ENCODE data around the gene ATAD1. TPM values are rescaled to one million over a fixed set of nuclear protein-coding genes. Genes with fewer than 3 reads are reported as not detected.

The ATAD1 gene
- total and polyA plus RNA-seq, 2 donors (not counting 1 experiment from before 2014, with no cell fraction given): 34.7 to 49.0 TPM

DNA sequence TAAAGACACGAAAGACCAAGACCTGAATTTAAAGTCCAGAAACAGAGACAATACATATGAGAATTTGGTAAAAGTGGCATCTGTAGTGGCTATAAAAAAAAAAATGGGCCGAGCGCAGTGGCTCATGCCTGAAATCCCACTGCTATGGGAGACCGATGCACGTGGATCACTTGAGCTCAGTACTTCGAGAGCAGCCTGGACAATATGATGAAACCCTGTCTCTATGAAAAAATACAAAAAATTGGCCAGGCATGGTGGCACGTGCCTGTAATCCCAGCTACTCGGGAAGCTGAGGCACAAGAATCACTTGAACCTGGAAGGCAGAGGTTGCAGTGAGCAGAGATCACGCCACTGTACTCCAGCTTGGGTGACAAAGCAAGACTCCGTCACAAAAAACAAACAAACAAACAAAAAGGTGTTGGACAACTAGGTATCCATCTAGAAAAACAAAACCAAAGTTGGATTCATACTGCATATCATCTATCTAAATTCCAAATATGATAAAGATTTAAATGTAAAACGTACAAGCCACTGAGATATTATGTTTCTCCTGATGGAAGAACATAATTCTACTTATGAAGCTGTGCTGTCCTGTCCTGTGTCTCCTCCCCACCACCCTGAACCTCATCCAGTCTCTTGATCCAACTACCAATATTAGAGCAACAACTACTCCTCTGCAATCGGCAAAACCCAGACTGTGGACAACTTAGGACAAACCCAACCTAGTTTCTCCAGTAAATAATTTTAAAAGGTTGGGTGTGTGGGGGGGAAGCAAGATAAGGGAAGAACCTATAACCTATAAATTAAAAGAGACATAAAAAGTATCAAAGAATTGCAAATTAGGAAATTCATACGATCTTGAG is 53.7 kb downstream of the ATAD1 start:
- Histone ChIP-seq H3K4me3 (replicated peaks in 1 of 4; ENCODE audit: control extremely low read depth in 1 of 4, insufficient read depth in 1 of 4, low read depth in 3 of 4, low read length in 4 of 4) (no peak overlapping the region), H3K36me3 (ENCODE audit: control insufficient read depth, insufficient read depth, low read length) (no peaks in the 10 kb centered on the region), H3K4me1 (ENCODE audit: control insufficient read depth, extremely low read depth, insufficient read depth, low read length) (peaks cover 2% of the 10 kb centered on the region), H3K27ac (ENCODE audit: insufficient read depth, low read length) (no peak overlapping the region), H3K27me3 (ENCODE audit: control insufficient read depth, insufficient read depth, low read length) (no peaks in the 10 kb centered on the region), H3K9me3 (ENCODE audit: control insufficient read depth, insufficient read depth, low read depth, low read length) (no peaks in the 10 kb centered on the region), H3K4me2 (ENCODE audit: extremely low read depth, insufficient read depth, low read length) (no peak overlapping the region), H4K20me1 (ENCODE audit: control insufficient read depth, extremely low read depth, insufficient read depth, low read length) (no peaks in the 10 kb centered on the region), H3K79me2 (ENCODE audit: control insufficient read depth, insufficient read depth, low read length) (no peaks in the 10 kb centered on the region), H3K9ac (ENCODE audit: insufficient read depth, low read length) (no peak overlapping the region), H2AFZ (ENCODE audit: low read length) (no peak overlapping the region)
- TF ChIP-seq, protein P1, sequence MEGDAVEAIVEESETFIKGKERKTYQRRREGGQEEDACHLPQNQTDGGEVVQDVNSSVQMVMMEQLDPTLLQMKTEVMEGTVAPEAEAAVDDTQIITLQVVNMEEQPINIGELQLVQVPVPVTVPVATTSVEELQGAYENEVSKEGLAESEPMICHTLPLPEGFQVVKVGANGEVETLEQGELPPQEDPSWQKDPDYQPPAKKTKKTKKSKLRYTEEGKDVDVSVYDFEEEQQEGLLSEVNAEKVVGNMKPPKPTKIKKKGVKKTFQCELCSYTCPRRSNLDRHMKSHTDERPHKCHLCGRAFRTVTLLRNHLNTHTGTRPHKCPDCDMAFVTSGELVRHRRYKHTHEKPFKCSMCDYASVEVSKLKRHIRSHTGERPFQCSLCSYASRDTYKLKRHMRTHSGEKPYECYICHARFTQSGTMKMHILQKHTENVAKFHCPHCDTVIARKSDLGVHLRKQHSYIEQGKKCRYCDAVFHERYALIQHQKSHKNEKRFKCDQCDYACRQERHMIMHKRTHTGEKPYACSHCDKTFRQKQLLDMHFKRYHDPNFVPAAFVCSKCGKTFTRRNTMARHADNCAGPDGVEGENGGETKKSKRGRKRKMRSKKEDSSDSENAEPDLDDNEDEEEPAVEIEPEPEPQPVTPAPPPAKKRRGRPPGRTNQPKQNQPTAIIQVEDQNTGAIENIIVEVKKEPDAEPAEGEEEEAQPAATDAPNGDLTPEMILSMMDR (conservative IDR thresholded peaks at IDR 0.05 in 1 of 2, IDR thresholded peaks at IDR 0.05 in 1 of 2; ENCODE audit: low read depth in 1 of 2, low read length in 2 of 2): no peak
- no peak for TF ChIP-seq EZH2 (IDR thresholded peaks at IDR 0.05; ENCODE audit: low read length, missing control alignments)
- no peak for DNase-seq (ENCODE audit: low read depth in 2 of 2)

- no peaks in the 10 kb centered on the region for H3K9me3 ChIP-seq (ENCODE audit: control insufficient read depth, insufficient read depth, low read depth, low read length)
- H3K4me2 ChIP-seq (ENCODE audit: extremely low read depth, insufficient read depth, low read length): no peak overlapping the region
- no peak overlapping the region for H3K9ac ChIP-seq (ENCODE audit: insufficient read depth, low read length)
- no peak for DNase-seq (ENCODE audit: low read depth in 2 of 2)
- no peak overlapping the region for H3K27ac ChIP-seq (ENCODE audit: insufficient read depth, low read length)
- no peaks in the 10 kb centered on the region for H4K20me1 ChIP-seq (ENCODE audit: control insufficient read depth, extremely low read depth, insufficient read depth, low read length)
- peaks cover 2% of the 10 kb centered on the region for H3K4me1 ChIP-seq (ENCODE audit: control insufficient read depth, extremely low read depth, insufficient read depth, low read length)
- H2AFZ ChIP-seq (ENCODE audit: low read length): no peak overlapping the region
- H3K4me3 ChIP-seq (replicated peaks in 1 of 4; ENCODE audit: control extremely low read depth in 1 of 4, insufficient read depth in 1 of 4, low read depth in 3 of 4, low read length in 4 of 4): no peak overlapping the region
- TF ChIP-seq, protein P1 (conservative IDR thresholded peaks at IDR 0.05 in 1 of 2, IDR thresholded peaks at IDR 0.05 in 1 of 2; ENCODE audit: low read depth in 1 of 2, low read length in 2 of 2): no peak
- TF ChIP-seq EZH2 (IDR thresholded peaks at IDR 0.05; ENCODE audit: low read length, missing control alignments): no peak
- H3K36me3 ChIP-seq (ENCODE audit: control insufficient read depth, insufficient read depth, low read length): no peaks in the 10 kb centered on the region
- H3K79me2 ChIP-seq (ENCODE audit: control insufficient read depth, insufficient read depth, low read length): no peaks in the 10 kb centered on the region
- H3K27me3 ChIP-seq (ENCODE audit: control insufficient read depth, insufficient read depth, low read length): no peaks in the 10 kb centered on the region
Observed at GRCh38 chr10:87763086-87763861, 54.8 kb downstream of the ATAD1 start.

DNA sequence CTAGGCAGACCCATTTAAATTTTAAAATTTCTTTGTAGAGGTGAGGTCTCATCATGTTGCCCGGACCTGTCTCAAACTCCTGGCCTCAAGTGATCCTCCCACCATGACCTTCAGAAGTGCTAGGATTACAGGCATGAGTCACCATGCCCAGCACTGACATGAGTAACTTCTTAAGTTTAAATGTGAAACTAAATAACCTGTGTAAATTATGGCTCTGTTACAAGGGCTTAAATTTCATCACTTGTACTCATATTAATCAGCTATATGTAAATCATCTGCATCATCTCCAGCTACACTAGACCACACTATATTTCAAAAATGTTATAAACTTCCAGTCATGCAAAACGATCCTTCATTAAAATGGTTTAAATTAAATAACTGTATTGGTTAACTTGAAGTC is 56.1 kb downstream of the ATAD1 start:
- no peak overlapping the region for H2AFZ ChIP-seq (ENCODE audit: low read length)
- no peak overlapping the region for H3K4me2 ChIP-seq (ENCODE audit: extremely low read depth, insufficient read depth, low read length)
- DNase-seq (ENCODE audit: low read depth in 2 of 2): peak; percentile 75 to 79
- TF ChIP-seq, protein P1 (conservative IDR thresholded peaks at IDR 0.05 in 1 of 2, IDR thresholded peaks at IDR 0.05 in 1 of 2; ENCODE audit: low read depth in 1 of 2, low read length in 2 of 2): no peak
- TF ChIP-seq EZH2 (IDR thresholded peaks at IDR 0.05; ENCODE audit: low read length, missing control alignments): no peak
- peaks cover 2% of the 10 kb centered on the region for H3K4me1 ChIP-seq (ENCODE audit: control insufficient read depth, extremely low read depth, insufficient read depth, low read length)
- H3K79me2 ChIP-seq (ENCODE audit: control insufficient read depth, insufficient read depth, low read length): no peaks in the 10 kb centered on the region
- H3K27ac ChIP-seq (ENCODE audit: insufficient read depth, low read length): no peak overlapping the region
- no peaks in the 10 kb centered on the region for H3K36me3 ChIP-seq (ENCODE audit: control insufficient read depth, insufficient read depth, low read length)
- H4K20me1 ChIP-seq (ENCODE audit: control insufficient read depth, extremely low read depth, insufficient read depth, low read length): no peaks in the 10 kb centered on the region
- H3K9ac ChIP-seq (ENCODE audit: insufficient read depth, low read length): no peak overlapping the region
- H3K27me3 ChIP-seq (ENCODE audit: control insufficient read depth, insufficient read depth, low read length): no peaks in the 10 kb centered on the region
- no peaks in the 10 kb centered on the region for H3K9me3 ChIP-seq (ENCODE audit: control insufficient read depth, insufficient read depth, low read depth, low read length)
- H3K4me3 ChIP-seq (replicated peaks in 1 of 4; ENCODE audit: control extremely low read depth in 1 of 4, insufficient read depth in 1 of 4, low read depth in 3 of 4, low read length in 4 of 4): no peak overlapping the region

All from fibroblast of lung (primary cell).